ENCODE measurements around the gene PPIB.
"Not testable (repeated sequence)": the region's sequence is repeated elsewhere in the genome, so short reads cannot be mapped to it uniquely, and the experiment has no call there.

The PPIB gene

GRCh38 chr15:64137226-64137833 is 25.5 kb downstream of the PPIB start:
- H3K36me3 Mint-ChIP-seq (ENCODE audit: low read depth): peaks cover 82% of the 10 kb centered on the region
- no peak overlapping the region for H3K4me3 Mint-ChIP-seq
- DNase-seq: no peak

GRCh38 chr15:64136347-64136746 is 26.5 kb downstream of the PPIB start:
- no peak for DNase-seq
- Mint-ChIP-seq H3K9me3 (no peaks in the 10 kb centered on the region), H3K4me1 (ENCODE audit: low read depth) (no peaks in the 10 kb centered on the region), H3K36me3 (ENCODE audit: low read depth) (peaks cover 84% of the 10 kb centered on the region), H3K27ac (no peak overlapping the region), H3K4me3 (no peak overlapping the region), H3K27me3 (no peaks in the 10 kb centered on the region)

More at GRCh38 chr15:64137226-64137833, 25.5 kb downstream of the PPIB start:
- Mint-ChIP-seq H3K9me3 (no peaks in the 10 kb centered on the region), H3K27ac (no peak overlapping the region), H3K4me1 (ENCODE audit: low read depth) (no peaks in the 10 kb centered on the region), H3K27me3 (no peaks in the 10 kb centered on the region)

- DNase-seq: no peak
- H3K27me3 Mint-ChIP-seq: no peaks in the 10 kb centered on the region
- no peaks in the 10 kb centered on the region for H3K9me3 Mint-ChIP-seq
- no peaks in the 10 kb centered on the region for H3K4me1 Mint-ChIP-seq (ENCODE audit: low read depth)
- H3K4me3 Mint-ChIP-seq: no peak overlapping the region
- no peak overlapping the region for H3K27ac Mint-ChIP-seq
- H3K36me3 Mint-ChIP-seq (ENCODE audit: low read depth): peaks cover 94% of the 10 kb centered on the region
Observed at GRCh38 chr15:64134345-64134829, 28.4 kb downstream of the PPIB start.

GRCh38 chr15:64133623-64134344 is 29.0 kb downstream of the PPIB start:
- Mint-ChIP-seq H3K9me3 (no peaks in the 10 kb centered on the region), H3K4me1 (ENCODE audit: low read depth) (no peaks in the 10 kb centered on the region), H3K27me3 (no peaks in the 10 kb centered on the region), H3K4me3 (no peak overlapping the region), H3K36me3 (ENCODE audit: low read depth) (peaks cover 97% of the 10 kb centered on the region), H3K27ac (no peak overlapping the region)
- DNase-seq: no peak

- Mint-ChIP-seq H3K27me3 (no peaks in the 10 kb centered on the region), H3K4me3 (no peak overlapping the region), H3K27ac (peak overlapping the region; percentile 6), H3K4me1 (ENCODE audit: low read depth) (no peaks in the 10 kb centered on the region), H3K9me3 (no peaks in the 10 kb centered on the region), H3K36me3 (ENCODE audit: low read depth) (peaks cover 98% of the 10 kb centered on the region)
- DNase-seq: no peak
Observed at GRCh38 chr15:64132217-64132616, 30.6 kb downstream of the PPIB start.

GRCh38 chr15:64131547-64131946 is 31.3 kb downstream of the PPIB start:
- H3K27me3 Mint-ChIP-seq: no peaks in the 10 kb centered on the region
- no peak overlapping the region for H3K27ac Mint-ChIP-seq
- no peaks in the 10 kb centered on the region for H3K4me1 Mint-ChIP-seq (ENCODE audit: low read depth)
- H3K36me3 Mint-ChIP-seq (ENCODE audit: low read depth): peaks cover 97% of the 10 kb centered on the region
- H3K4me3 Mint-ChIP-seq: no peak overlapping the region
- no peak for DNase-seq
- no peaks in the 10 kb centered on the region for H3K9me3 Mint-ChIP-seq

- H3K9me3 Mint-ChIP-seq: no peaks in the 10 kb centered on the region
- no peak for DNase-seq
- no peak overlapping the region for H3K4me3 Mint-ChIP-seq
- H3K36me3 Mint-ChIP-seq (ENCODE audit: low read depth): peaks cover 96% of the 10 kb centered on the region
- H3K27ac Mint-ChIP-seq: no peak overlapping the region
- no peaks in the 10 kb centered on the region for H3K4me1 Mint-ChIP-seq (ENCODE audit: low read depth)
- no peaks in the 10 kb centered on the region for H3K27me3 Mint-ChIP-seq
Observed at GRCh38 chr15:64130159-64130558, 32.7 kb downstream of the PPIB start.

- DNase-seq: no peak
- Mint-ChIP-seq H3K27ac (no peak overlapping the region), H3K4me1 (ENCODE audit: low read depth) (no peaks in the 10 kb centered on the region), H3K27me3 (no peaks in the 10 kb centered on the region), H3K4me3 (no peak overlapping the region), H3K36me3 (ENCODE audit: low read depth) (peaks cover 96% of the 10 kb centered on the region), H3K9me3 (no peaks in the 10 kb centered on the region)
Observed at GRCh38 chr15:64127521-64128270, 35.1 kb downstream of the PPIB start.

GRCh38 chr15:64125978-64126377 is 36.8 kb downstream of the PPIB start:
- Mint-ChIP-seq H3K27me3 (no peaks in the 10 kb centered on the region), H3K27ac (peak overlapping the region; percentile 20), H3K4me3 (no peak overlapping the region), H3K4me1 (ENCODE audit: low read depth) (no peaks in the 10 kb centered on the region), H3K9me3 (no peaks in the 10 kb centered on the region), H3K36me3 (ENCODE audit: low read depth) (peaks cover 90% of the 10 kb centered on the region)
- no peak for DNase-seq

GRCh38 chr15:64122936-64123351 is 39.9 kb downstream of the PPIB start:
- Mint-ChIP-seq H3K27ac (no peak overlapping the region), H3K27me3 (no peaks in the 10 kb centered on the region), H3K4me3 (no peak overlapping the region), H3K9me3 (no peaks in the 10 kb centered on the region), H3K4me1 (ENCODE audit: low read depth) (no peaks in the 10 kb centered on the region), H3K36me3 (ENCODE audit: low read depth) (peaks cover 88% of the 10 kb centered on the region)
- no peak for DNase-seq

- H3K9me3 Mint-ChIP-seq: no peaks in the 10 kb centered on the region
- no peak overlapping the region for H3K27ac Mint-ChIP-seq
- no peak for DNase-seq
- H3K4me3 Mint-ChIP-seq: no peak overlapping the region
- no peaks in the 10 kb centered on the region for H3K27me3 Mint-ChIP-seq
- H3K36me3 Mint-ChIP-seq (ENCODE audit: low read depth): peaks cover 88% of the 10 kb centered on the region
- no peaks in the 10 kb centered on the region for H3K4me1 Mint-ChIP-seq (ENCODE audit: low read depth)
Observed at GRCh38 chr15:64122444-64122843, 40.4 kb downstream of the PPIB start.

- no peak overlapping the region for H3K4me3 Mint-ChIP-seq
- no peaks in the 10 kb centered on the region for H3K27me3 Mint-ChIP-seq
- DNase-seq: no peak
- no peaks in the 10 kb centered on the region for H3K9me3 Mint-ChIP-seq
- no peaks in the 10 kb centered on the region for H3K4me1 Mint-ChIP-seq (ENCODE audit: low read depth)
- H3K36me3 Mint-ChIP-seq (ENCODE audit: low read depth): peaks cover 88% of the 10 kb centered on the region
- no peak overlapping the region for H3K27ac Mint-ChIP-seq
Observed at GRCh38 chr15:64121614-64122013, 41.2 kb downstream of the PPIB start.

- peaks cover 90% of the 10 kb centered on the region for H3K36me3 Mint-ChIP-seq (ENCODE audit: low read depth)
- not testable (repeated sequence) for H3K4me3 Mint-ChIP-seq; H3K27me3 Mint-ChIP-seq; H3K4me1 Mint-ChIP-seq (ENCODE audit: low read depth); DNase-seq; H3K9me3 Mint-ChIP-seq; H3K27ac Mint-ChIP-seq
Observed at GRCh38 chr15:64120322-64120721, 42.5 kb downstream of the PPIB start.

GRCh38 chr15:64117759-64118487 is 44.9 kb downstream of the PPIB start:
- no peaks in the 10 kb centered on the region for H3K9me3 Mint-ChIP-seq
- peaks cover 92% of the 10 kb centered on the region for H3K36me3 Mint-ChIP-seq (ENCODE audit: low read depth)

More at GRCh38 chr15:64117759-64118487, 44.9 kb downstream of the PPIB start:
- Mint-ChIP-seq H3K27ac (peak overlapping the region; percentile 47), H3K4me3 (no peak overlapping the region), H3K27me3 (no peaks in the 10 kb centered on the region), H3K4me1 (ENCODE audit: low read depth) (peaks cover 1% of the 10 kb centered on the region)
- no peak for DNase-seq
